Activated effector memory CD4-positive, alpha-beta T cell treated with Interleukin-2 at 50 U/mL for 16 hours (primary cell): ENCODE data around the gene PRODH2.

Experiments
- DNase-seq: peaks from one replicate; pipeline ENCODE4 v3.0.0-alpha.2; 2020

Gene PRODH2

DNA sequence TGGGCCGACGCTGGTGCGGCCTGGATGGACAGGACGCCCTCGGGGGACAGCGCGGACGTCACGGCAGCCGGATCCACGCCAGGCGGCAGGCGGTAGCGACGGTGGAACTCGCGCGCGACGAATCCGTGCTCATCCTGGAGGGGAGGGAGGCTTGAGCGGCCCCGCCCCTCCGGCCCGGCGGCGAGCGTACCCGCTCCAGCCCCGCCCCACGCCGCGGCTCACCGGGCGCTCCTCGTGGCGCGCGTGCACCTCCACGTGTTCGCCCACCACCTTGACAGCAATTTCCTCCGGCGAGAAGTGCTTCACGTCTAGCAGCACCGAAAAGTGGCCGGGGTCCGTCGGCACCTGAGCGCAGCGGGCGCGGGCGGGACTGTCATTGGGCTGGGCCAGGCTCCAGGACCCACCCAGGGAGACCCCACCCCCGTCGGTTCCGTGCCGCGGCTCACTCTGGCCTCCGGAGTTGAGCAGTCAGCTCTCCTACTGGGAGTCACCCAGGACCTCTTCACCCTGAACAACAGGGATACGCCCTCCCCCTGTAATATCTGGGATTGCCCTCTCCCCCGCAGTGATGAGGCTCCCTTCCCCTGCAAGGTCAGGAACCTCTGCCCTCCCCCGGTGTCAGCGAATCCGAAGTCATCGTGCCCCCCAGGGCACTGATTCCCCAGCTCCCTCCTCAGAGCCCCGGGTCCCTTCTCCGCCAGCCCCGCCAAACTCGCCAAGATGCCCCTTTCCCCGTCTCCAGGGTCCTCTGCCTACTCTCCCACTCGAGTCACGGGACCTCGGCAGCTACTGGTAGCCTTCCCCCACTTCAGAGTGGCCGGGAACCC is 56.9 kb downstream of the PRODH2 start:
- DNase-seq: peak; percentile 54

DNA sequence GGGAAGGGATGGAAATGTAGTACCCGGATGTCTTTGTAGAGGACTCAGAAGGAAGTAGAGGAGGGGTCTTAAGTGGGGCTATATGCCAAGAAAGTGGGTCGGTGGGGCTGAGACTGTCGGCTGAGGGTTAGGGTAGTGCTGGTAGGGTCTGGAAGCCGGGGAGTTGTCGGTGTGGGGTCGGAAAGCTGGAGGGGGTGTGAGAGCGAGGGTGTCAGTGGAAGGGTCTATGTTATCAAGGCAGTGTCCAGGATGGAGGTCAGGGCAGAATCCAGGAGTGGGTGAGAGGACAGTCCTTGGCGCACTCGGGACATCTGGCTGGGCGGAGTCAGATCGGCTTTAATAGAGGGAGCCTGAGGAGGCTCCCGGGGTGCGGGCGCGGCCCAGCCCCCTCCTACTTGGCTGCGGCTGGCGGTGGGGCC is 57.5 kb downstream of the PRODH2 start:
- DNase-seq: no peak

- no peak for DNase-seq
Measured at GRCh38 chr19:35754370-35755130, 58.1 kb downstream of the PRODH2 start.

- no peak for DNase-seq
Measured at GRCh38 chr19:35753634-35754369, 58.8 kb downstream of the PRODH2 start.

DNA sequence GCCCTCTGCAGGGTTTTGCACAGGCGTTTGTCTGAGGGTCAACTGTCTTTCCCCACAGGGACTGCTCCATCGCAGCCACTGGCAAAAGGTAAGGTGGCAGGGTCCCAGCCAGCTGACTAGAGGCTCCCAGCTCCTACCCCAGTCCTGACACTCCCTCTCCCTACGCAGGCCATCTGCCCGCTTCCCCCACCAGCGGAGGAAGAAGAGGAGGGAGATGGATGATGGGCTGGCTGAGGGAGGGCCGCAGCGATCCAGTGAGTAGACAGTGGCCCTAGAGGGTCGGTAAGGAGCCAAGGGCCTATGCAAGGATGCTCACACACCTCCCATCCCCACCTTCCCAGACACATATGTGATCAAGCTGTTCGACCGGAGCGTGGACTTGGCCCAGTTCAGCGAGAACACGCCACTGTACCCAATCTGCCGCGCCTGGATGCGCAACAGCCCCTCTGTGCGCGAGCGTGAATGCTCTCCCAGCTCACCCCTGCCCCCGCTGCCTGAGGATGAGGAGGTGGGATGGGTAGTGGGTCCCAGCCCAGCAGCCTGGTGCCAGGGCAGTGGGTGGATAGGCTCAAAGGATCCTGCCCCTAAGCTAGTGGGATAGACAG is 59.8 kb downstream of the PRODH2 start:
- no peak for DNase-seq

GRCh38 chr19:35751839-35752745 is 60.6 kb downstream of the PRODH2 start:
- DNase-seq: no peak

DNA sequence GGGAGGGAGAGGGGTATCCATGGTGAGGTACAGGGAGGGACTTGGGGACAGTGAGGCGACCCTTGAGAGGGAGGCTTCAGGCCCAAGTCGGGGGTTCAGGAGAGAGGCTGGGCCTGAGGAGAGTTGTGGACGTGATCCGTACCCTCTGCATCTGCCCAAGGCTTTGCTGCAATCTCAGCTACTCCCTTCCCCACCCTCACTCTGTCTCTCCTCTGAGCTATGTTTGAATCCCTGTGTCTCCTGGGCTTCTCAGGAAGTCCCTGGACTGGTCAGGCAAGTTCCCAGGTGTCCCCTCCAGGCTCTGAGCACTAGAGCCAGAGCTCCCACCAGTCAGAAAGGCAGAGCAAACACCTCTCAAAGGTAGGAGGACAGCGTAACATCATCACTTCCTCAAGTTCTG is 62.5 kb downstream of the PRODH2 start:
- DNase-seq: no peak
